Panc1 (cell line): ENCODE measurements around the gene CCDC192. TPM values are rescaled to one million over a fixed set of nuclear protein-coding genes. Genes with fewer than 3 reads are reported as not detected.

ENCODE experiments used
- ATAC-seq: fragments of 200-7000 bp; cut with Tn5 transposase; 2 replicates; pipeline ENCODE4 v1.9.1; 2020; ENCODE audit warnings: mild to moderate bottlenecking, moderate library complexity
- BruUV-seq: library from RNA; stranded (reverse); fragments of 400-500 nt; replicated peaks from 2 replicates; lab custom pipeline; 2021; lab: Mats Ljungman, UMichigan
- CTCF ChIA-PET: fragments of 300-600 bp; sonication (Branson Sonifier 250); formaldehyde crosslinking; loops from one replicate; lab custom pipeline; 2022; ENCODE audit warnings: antibody characterized with exemption; lab: Charles Lee
- POLR2A ChIA-PET: fragments of 300-600 bp; sonication (Branson Sonifier 250); formaldehyde crosslinking; loops from one replicate; lab custom pipeline; 2022; ENCODE audit warnings: antibody characterized with exemption; lab: Charles Lee
- DNase-seq: peaks from one replicate; pipeline ENCODE4 v3.0.0-alpha.2; 2010; ENCODE audit warnings: low read depth, low spot score
- H3K27ac ChIP-seq: 2 replicates; pipeline ENCODE4 v1.5.1; 2011; ENCODE audit warnings: mild to moderate bottlenecking, low read length, inconsistent platforms
- H3K27me3 ChIP-seq: fragments of 200-500 bp; sonication (Bioruptor generic); 2 replicates; pipeline ENCODE4 v1.6.0; 2014; ENCODE audit warnings: low read length, inconsistent platforms; ENCODE audit not compliant: control insufficient read depth, insufficient read depth
- H3K36me3 ChIP-seq: fragments of 200-500 bp; sonication (Bioruptor generic); 2 replicates; pipeline ENCODE4 v1.5.1; 2014; ENCODE audit warnings: inconsistent platforms, mild to moderate bottlenecking, low read length, moderate library complexity; ENCODE audit not compliant: control insufficient read depth, insufficient read depth
- H3K4me1 ChIP-seq: 2 replicates; pipeline ENCODE4 v1.5.1; 2011; ENCODE audit warnings: inconsistent platforms, mild to moderate bottlenecking, low read length, moderate library complexity; ENCODE audit not compliant: control insufficient read depth, insufficient read depth
- H3K4me3 ChIP-seq, 2 experiments: 2 replicates each; pipeline ENCODE4 v1.5.1; 2011 to 2012; ENCODE audit warnings: low read depth in 2 of 2, low read length in 2 of 2, mild to moderate bottlenecking in 2 of 2, inconsistent platforms in 1 of 2, moderate library complexity in 1 of 2
- H3K9me3 ChIP-seq: fragments of 200-500 bp; sonication (Bioruptor generic); 2 replicates; pipeline ENCODE4 v1.5.1; 2014; ENCODE audit warnings: low read depth, mild to moderate bottlenecking, inconsistent platforms, low read length, moderate library complexity; ENCODE audit not compliant: control insufficient read depth, insufficient read depth
- CTCF ChIP-seq: fragments of 450-650 bp; IDR thresholded peaks from 2 replicates; pipeline ENCODE4 v1.5.1; 2017; ENCODE audit warnings: mild to moderate bottlenecking
- POLR2AphosphoS5 ChIP-seq: IDR thresholded peaks from 2 replicates; pipeline ENCODE4 v1.6.1; 2012; ENCODE audit warnings: mild to moderate bottlenecking, low read depth, low read length, moderate library complexity
- REST ChIP-seq, 2 experiments: IDR thresholded peaks; 2 replicates each; pipeline ENCODE4 v1.6.1; 2011 to 2012; ENCODE audit warnings: low read depth in 2 of 2, control low read depth in 1 of 2, low read length in 1 of 2, mild to moderate bottlenecking in 1 of 2, moderate library complexity in 1 of 2; ENCODE audit not compliant: insufficient read depth in 1 of 2
- SIN3A ChIP-seq: IDR thresholded peaks from 2 replicates; pipeline ENCODE4 v1.6.1; 2012; ENCODE audit warnings: low read depth, mild to moderate bottlenecking, low read length, moderate library complexity, borderline replicate concordance; ENCODE audit not compliant: insufficient read depth
- TCF7L2 ChIP-seq: IDR thresholded peaks from 2 replicates; pipeline ENCODE4 v1.6.1; 2011; ENCODE audit warnings: mild to moderate bottlenecking, low read depth, low read length, inconsistent platforms
- in situ Hi-C: cut with HindIII; loops from 2 replicates; pipeline ENCODE4 v1.10.0; 2016; ENCODE audit warnings: low sequenced_read_pairs, low pct_unique_long_range_greater_than_20kb
- intact Hi-C: fragments of 100-400 bp; cut with micrococcal nuclease; formaldehyde crosslinking; loops from one replicate; pipeline ENCODE4 v1.10.0; 2022; ENCODE audit not compliant: unreplicated experiment
- total RNA-seq: library from RNA; stranded (reverse); gene quantifications from one replicate; pipeline ENCODE4 v1.2.1, GENCODE V29; 2021; ENCODE audit not compliant: unreplicated experiment

Gene CCDC192
- total RNA-seq, 1 experiment from 2014 or later = not detected

- no peaks in the 10 kb centered on the region for H3K4me1 ChIP-seq
- CTCF ChIA-PET = no interaction called here
- BruUV-seq = no TSS peak
- no peak for TF ChIP-seq REST (IDR thresholded peaks at IDR 0.05; ENCODE audit: insufficient read depth in 1 of 2, low read depth in 2 of 2, low read length in 1 of 2)
- no peak for TF ChIP-seq SIN3A
- TF ChIP-seq TCF7L2 = no peak
- TF ChIP-seq CTCF = no peak
- no peak for TF ChIP-seq POLR2AphosphoS5
- H3K36me3 ChIP-seq = no peaks in the 10 kb centered on the region
- intact Hi-C loops (no loop called here), in situ Hi-C loops (no loop called here)
- no peak for DNase-seq
- no peak overlapping the region for H3K27ac ChIP-seq
- no peaks in the 10 kb centered on the region for H3K9me3 ChIP-seq
- no peaks in the 10 kb centered on the region for H3K27me3 ChIP-seq
- no peak overlapping the region for H3K4me3 ChIP-seq
- ATAC-seq = no peak
- POLR2A ChIA-PET = no interaction called here
Measured at GRCh38 chr5:127667926-127668325, 35.3 kb upstream of the CCDC192 start.

GRCh38 chr5:127671218-127671617, 32.0 kb upstream of the CCDC192 start:
- H3K9me3 ChIP-seq = no peaks in the 10 kb centered on the region
- BruUV-seq = no TSS peak
- CTCF ChIA-PET = no interaction called here
- H3K27me3 ChIP-seq = no peaks in the 10 kb centered on the region
- TF ChIP-seq SIN3A (no peak), CTCF (no peak), REST (IDR thresholded peaks at IDR 0.05; ENCODE audit: insufficient read depth in 1 of 2, low read depth in 2 of 2, low read length in 1 of 2) (no peak), POLR2AphosphoS5 (no peak), TCF7L2 (no peak)
- H3K36me3 ChIP-seq = no peaks in the 10 kb centered on the region
- POLR2A ChIA-PET = no interaction called here
- DNase-seq (no peak), ATAC-seq (no peak)
- in situ Hi-C loops (no loop called here), intact Hi-C loops (no loop called here)
- no peaks in the 10 kb centered on the region for H3K4me1 ChIP-seq
- no peak overlapping the region for H3K4me3 ChIP-seq
- no peak overlapping the region for H3K27ac ChIP-seq
